Suprapubic skin (tissue), 4 donors: ENCODE measurements around the gene TCF15. TPM values are rescaled to one million over a fixed set of nuclear protein-coding genes. Genes with fewer than 3 reads are reported as not detected.

Source experiments
- DNase-seq, 2 donors: peaks; one replicate each; pipeline ENCODE4 v3.0.0-alpha.2; 2019; ENCODE audit warnings: low spot score in 2 of 2
- H3K27ac ChIP-seq: fragments of 200-600 bp; sonication (generic); one replicate; pipeline ENCODE4 v1.5.1; 2019
- H3K27me3 ChIP-seq: fragments of 200-600 bp; sonication (generic); one replicate; pipeline ENCODE4 v1.5.1; 2019
- H3K36me3 ChIP-seq: fragments of 200-600 bp; sonication (generic); one replicate; pipeline ENCODE4 v1.5.1; 2019
- H3K4me1 ChIP-seq: fragments of 200-600 bp; sonication (generic); one replicate; pipeline ENCODE4 v1.5.1; 2019
- H3K4me3 ChIP-seq: fragments of 200-600 bp; sonication (generic); one replicate; pipeline ENCODE4 v1.5.1; 2019; ENCODE audit warnings: mild to moderate bottlenecking
- H3K9me3 ChIP-seq: fragments of 200-600 bp; sonication (generic); one replicate; pipeline ENCODE4 v1.5.1; 2019
- EP300 ChIP-seq: sonication (generic); formaldehyde crosslinking; IDR thresholded peaks from one replicate; pipeline ENCODE4 v1.6.1; 2017; ENCODE audit warnings: antibody characterized with exemption
- POLR2A ChIP-seq, 2 donors: fragments of 450-650 bp; IDR thresholded peaks; one replicate each; pipeline ENCODE4 v1.6.1; 2017; ENCODE audit warnings: antibody characterized with exemption in 2 of 2, mild to moderate bottlenecking in 2 of 2, moderate library complexity in 2 of 2
- POLR2AphosphoS5 ChIP-seq, 3 donors: sonication (generic); formaldehyde crosslinking; IDR thresholded peaks; one replicate each; pipeline ENCODE4 v1.6.1; 2017; ENCODE audit warnings: antibody characterized with exemption in 3 of 3
- WGBS: methylation state at CpG from one replicate; pipeline ENCODE4 v1.1.5; 2018; 5-methylcytosine and 5-hydroxymethylcytosine counted together
- total RNA-seq, 4 donors: library from RNA; depleted of rRNA; stranded (reverse); fragments of >200 nt; gene quantifications; one replicate each; pipeline ENCODE4 v1.1.0, GENCODE V29; 2016
- TF ChIP-seq, protein P1 (sequence below), 2 donors: fragments of 200-600 bp in 1 of 2; fragments of 450-650 bp in 1 of 2; sonication (generic) in 1 of 2; IDR thresholded peaks; one replicate each; pipeline ENCODE4 v1.5.1; 2016 to 2019; ENCODE audit warnings: antibody characterized with exemption in 2 of 2, mild to moderate bottlenecking in 1 of 2, moderate library complexity in 1 of 2

TCF15 gene
- total RNA-seq, 4 donors from 2014 or later, result 0.76 TPM; not detected in 3

- no peaks in the 10 kb centered on the region for H3K36me3 ChIP-seq
- no peak for TF ChIP-seq POLR2A (IDR thresholded peaks at IDR 0.05)
- TF ChIP-seq EP300, result no peak
- TF ChIP-seq, protein P1, sequence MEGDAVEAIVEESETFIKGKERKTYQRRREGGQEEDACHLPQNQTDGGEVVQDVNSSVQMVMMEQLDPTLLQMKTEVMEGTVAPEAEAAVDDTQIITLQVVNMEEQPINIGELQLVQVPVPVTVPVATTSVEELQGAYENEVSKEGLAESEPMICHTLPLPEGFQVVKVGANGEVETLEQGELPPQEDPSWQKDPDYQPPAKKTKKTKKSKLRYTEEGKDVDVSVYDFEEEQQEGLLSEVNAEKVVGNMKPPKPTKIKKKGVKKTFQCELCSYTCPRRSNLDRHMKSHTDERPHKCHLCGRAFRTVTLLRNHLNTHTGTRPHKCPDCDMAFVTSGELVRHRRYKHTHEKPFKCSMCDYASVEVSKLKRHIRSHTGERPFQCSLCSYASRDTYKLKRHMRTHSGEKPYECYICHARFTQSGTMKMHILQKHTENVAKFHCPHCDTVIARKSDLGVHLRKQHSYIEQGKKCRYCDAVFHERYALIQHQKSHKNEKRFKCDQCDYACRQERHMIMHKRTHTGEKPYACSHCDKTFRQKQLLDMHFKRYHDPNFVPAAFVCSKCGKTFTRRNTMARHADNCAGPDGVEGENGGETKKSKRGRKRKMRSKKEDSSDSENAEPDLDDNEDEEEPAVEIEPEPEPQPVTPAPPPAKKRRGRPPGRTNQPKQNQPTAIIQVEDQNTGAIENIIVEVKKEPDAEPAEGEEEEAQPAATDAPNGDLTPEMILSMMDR (IDR thresholded peaks at IDR 0.05), result no peak
- TF ChIP-seq POLR2AphosphoS5 (IDR thresholded peaks at IDR 0.05), result no peak
- WGBS, result 72% methylated on average over 4 of the region's 4 CpGs
Measured at GRCh38 chr20:623704-624103, 13.6 kb upstream of the TCF15 start.

DNA sequence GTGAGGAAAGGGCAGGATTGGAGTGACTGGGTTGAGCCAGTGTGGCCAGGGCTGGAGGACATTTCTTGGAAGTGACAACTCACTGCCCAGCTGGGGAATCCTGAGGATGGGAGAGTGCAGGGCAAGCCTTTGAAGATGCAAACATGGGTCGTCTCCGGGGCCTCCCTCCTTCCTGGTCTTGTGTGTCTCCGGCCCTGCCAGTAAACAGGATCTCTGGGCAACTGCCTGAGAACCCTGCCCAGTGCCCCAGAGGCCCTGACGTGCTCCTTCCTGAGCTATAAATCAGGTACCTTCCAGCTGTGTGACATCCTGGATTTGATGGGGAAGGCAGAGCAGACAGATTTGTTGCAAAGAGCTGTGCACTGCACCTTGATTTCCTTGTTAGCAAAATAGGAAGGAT, 12.9 kb upstream of the TCF15 start:
- no peaks in the 10 kb centered on the region for H3K4me1 ChIP-seq
- TF ChIP-seq POLR2A (IDR thresholded peaks at IDR 0.05) (no peak), EP300 (no peak), POLR2AphosphoS5 (IDR thresholded peaks at IDR 0.05) (no peak)
- TF ChIP-seq, protein P1 (IDR thresholded peaks at IDR 0.05), result no peak
- no peak for DNase-seq
- no peak overlapping the region for H3K4me3 ChIP-seq
- no peak overlapping the region for H3K27ac ChIP-seq
- 16% methylated on average over 4 of the region's 4 CpGs for WGBS
- H3K36me3 ChIP-seq, result no peaks in the 10 kb centered on the region
- peaks cover 55% of the 10 kb centered on the region for H3K27me3 ChIP-seq
- H3K9me3 ChIP-seq, result no peaks in the 10 kb centered on the region

More at GRCh38 chr20:623704-624103, 13.6 kb upstream of the TCF15 start:
- Histone ChIP-seq H3K4me1 (no peaks in the 10 kb centered on the region), H3K9me3 (no peaks in the 10 kb centered on the region), H3K4me3 (no peak overlapping the region), H3K27me3 (peaks cover 51% of the 10 kb centered on the region), H3K27ac (no peak overlapping the region)
- no peak for DNase-seq

DNA sequence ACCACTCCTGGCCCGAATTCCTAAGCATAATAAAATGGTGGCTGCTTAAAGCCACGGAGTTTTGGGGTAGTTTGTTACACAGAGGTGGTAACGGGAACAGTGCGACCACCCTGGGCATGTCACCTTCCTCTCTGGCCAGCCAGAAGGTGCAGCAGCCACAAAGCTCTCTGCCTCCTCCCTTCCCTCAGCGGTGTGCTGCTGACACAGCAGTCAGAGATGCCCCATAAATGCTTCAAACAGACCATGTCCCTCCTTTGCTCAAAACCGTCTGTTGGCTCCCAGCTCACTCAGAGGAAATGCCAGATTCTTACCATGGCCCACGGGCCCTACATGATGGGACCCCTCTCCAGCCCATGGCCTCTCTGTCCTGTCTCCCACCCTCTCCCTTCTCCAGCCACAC, 12.1 kb upstream of the TCF15 start:
- no peak overlapping the region for H3K27ac ChIP-seq
- WGBS, result 62% methylated on average over 2 of the region's 7 CpGs
- no peaks in the 10 kb centered on the region for H3K36me3 ChIP-seq
- H3K9me3 ChIP-seq, result no peaks in the 10 kb centered on the region
- H3K4me3 ChIP-seq, result no peak overlapping the region
- peaks cover 63% of the 10 kb centered on the region for H3K27me3 ChIP-seq
- no peaks in the 10 kb centered on the region for H3K4me1 ChIP-seq
- TF ChIP-seq POLR2AphosphoS5 (IDR thresholded peaks at IDR 0.05), result no peak
- TF ChIP-seq, protein P1 (IDR thresholded peaks at IDR 0.05), result no peak
- TF ChIP-seq EP300, result no peak
- TF ChIP-seq POLR2A (IDR thresholded peaks at IDR 0.05), result no peak
- DNase-seq, result no peak

- no peak for TF ChIP-seq EP300
- TF ChIP-seq, protein P1 (IDR thresholded peaks at IDR 0.05), result no peak
- no peak for TF ChIP-seq POLR2A (IDR thresholded peaks at IDR 0.05)
- TF ChIP-seq POLR2AphosphoS5 (IDR thresholded peaks at IDR 0.05), result no peak
- H3K27ac ChIP-seq, result no peak overlapping the region
- H3K27me3 ChIP-seq, result peaks cover 68% of the 10 kb centered on the region
- H3K9me3 ChIP-seq, result no peaks in the 10 kb centered on the region
- no peaks in the 10 kb centered on the region for H3K4me1 ChIP-seq
- WGBS, result 45% methylated on average over 5 of the region's 5 CpGs
- DNase-seq, result no peak
- no peaks in the 10 kb centered on the region for H3K36me3 ChIP-seq
- H3K4me3 ChIP-seq, result no peak overlapping the region
Measured at GRCh38 chr20:621125-621756, 11.1 kb upstream of the TCF15 start.

DNA sequence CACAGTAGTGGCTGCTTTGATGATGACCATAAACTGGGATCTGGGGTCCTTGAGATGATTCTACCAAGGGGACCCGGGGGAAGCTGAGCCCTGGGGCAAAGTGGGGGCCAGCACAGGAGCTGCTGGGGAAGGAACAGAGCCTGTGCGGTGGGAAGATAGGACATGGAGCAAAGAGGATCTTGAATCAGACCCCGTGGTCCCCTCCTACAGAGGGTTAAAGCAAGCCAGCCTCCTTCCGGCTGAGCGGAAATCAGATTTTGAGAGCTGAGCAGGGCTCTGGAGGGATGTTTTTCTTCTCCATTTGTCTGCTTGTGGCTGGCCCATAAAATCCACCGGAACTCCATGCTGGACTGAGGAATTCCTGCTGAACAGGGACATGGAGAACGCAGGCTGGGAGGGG, 10.1 kb upstream of the TCF15 start:
- Histone ChIP-seq H3K4me3 (no peak overlapping the region), H3K4me1 (no peaks in the 10 kb centered on the region), H3K36me3 (no peaks in the 10 kb centered on the region), H3K27me3 (peaks cover 74% of the 10 kb centered on the region), H3K27ac (no peak overlapping the region), H3K9me3 (no peaks in the 10 kb centered on the region)
- no peak for DNase-seq
- TF ChIP-seq POLR2A (IDR thresholded peaks at IDR 0.05) (no peak), POLR2AphosphoS5 (IDR thresholded peaks at IDR 0.05) (no peak), EP300 (no peak)
- TF ChIP-seq, protein P1 (IDR thresholded peaks at IDR 0.05), result no peak
- WGBS, result 19% methylated on average over 7 of the region's 7 CpGs
